Activated CD4-positive, alpha-beta T cell treated with anti-CD3 and anti-CD28 coated beads for 48 hours (primary cell): ENCODE data around the gene ADGRD2.
"Not testable (repeated sequence)": the region's sequence is repeated elsewhere in the genome, so short reads cannot be mapped to it uniquely, and the experiment has no call there.

Source experiments
- DNase-seq: peaks from one replicate; pipeline ENCODE4 v3.0.0-alpha.2; 2020

ADGRD2 gene, protein sequence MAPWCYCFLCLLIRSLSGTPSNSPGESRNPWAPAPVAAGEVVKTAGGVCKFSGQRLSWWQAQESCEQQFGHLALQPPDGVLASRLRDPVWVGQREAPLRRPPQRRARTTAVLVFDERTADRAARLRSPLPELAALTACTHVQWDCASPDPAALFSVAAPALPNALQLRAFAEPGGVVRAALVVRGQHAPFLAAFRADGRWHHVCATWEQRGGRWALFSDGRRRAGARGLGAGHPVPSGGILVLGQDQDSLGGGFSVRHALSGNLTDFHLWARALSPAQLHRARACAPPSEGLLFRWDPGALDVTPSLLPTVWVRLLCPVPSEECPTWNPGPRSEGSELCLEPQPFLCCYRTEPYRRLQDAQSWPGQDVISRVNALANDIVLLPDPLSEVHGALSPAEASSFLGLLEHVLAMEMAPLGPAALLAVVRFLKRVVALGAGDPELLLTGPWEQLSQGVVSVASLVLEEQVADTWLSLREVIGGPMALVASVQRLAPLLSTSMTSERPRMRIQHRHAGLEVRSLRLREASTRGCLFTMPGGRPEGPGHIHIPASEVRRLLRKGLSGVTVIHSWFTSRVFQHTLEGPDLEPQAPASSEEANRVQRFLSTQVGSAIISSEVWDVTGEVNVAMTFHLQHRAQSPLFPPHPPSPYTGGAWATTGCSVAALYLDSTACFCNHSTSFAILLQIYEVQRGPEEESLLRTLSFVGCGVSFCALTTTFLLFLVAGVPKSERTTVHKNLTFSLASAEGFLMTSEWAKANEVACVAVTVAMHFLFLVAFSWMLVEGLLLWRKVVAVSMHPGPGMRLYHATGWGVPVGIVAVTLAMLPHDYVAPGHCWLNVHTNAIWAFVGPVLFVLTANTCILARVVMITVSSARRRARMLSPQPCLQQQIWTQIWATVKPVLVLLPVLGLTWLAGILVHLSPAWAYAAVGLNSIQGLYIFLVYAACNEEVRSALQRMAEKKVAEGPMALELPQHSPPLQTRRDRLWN

DNA sequence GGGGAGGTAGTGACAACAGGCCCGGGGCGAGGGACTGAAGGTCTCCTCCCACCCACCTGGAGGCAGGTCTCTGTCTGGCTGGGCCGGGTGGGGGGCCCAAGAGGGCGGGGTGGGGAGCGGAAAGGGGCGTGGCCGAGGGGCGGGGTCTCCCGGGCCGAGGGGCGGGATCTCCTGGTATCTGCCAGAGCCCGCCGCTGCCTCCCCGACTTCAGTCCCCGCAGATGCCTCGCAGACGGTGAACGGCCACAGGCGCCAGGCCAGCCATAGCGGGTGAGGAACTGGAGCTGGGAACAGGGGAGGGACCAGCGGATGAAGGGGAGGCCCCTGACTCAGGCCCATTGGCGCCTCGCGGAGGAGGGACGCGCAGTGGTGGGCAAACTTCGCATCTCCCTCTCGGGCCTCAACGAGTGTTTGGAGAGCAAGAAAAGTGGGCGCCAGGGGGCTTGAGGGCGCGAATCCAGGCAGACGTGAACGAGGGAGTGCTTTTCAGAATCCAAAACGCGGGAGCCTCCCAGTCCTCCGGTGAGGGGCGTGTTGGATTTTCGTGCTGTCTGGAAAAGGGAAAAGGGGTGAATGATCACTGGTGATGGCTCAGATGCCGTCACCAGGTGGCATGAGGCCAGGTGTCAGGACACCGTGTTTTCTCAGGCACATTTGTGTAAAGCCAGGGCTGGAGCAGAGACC is at the start of gene ADGRD2:
TSS of gene ADGRD2 (plus strand) at position 211 of the 684 bp plus-strand sequence. CDS start 1,216 bp downstream, outside the sequence.
- peak; percentile 24 for DNase-seq

DNA sequence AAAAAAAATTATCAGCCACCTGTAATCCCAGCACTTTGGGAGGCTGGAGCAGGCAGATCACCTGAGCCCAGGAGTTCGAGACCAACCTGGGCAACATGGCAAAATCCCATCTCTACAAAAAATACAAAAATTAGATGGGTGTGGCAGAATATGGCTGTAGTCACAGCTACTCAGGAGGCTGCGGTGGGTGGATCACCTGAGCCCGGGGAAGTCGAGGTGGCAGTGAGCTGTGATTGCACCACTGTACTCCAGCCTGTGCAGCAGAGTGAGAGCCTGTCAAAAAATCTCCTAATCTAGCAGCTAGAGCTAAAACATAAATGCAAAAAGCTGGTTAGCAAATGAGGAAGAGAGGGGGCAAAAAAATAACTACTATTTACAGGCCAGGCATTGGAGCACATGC is 47.0 kb upstream of the ADGRD2 start:
- no peak for DNase-seq

- DNase-seq: no peak
Observed at GRCh38 chr9:124409410-124409809, 40.8 kb upstream of the ADGRD2 start.

DNA sequence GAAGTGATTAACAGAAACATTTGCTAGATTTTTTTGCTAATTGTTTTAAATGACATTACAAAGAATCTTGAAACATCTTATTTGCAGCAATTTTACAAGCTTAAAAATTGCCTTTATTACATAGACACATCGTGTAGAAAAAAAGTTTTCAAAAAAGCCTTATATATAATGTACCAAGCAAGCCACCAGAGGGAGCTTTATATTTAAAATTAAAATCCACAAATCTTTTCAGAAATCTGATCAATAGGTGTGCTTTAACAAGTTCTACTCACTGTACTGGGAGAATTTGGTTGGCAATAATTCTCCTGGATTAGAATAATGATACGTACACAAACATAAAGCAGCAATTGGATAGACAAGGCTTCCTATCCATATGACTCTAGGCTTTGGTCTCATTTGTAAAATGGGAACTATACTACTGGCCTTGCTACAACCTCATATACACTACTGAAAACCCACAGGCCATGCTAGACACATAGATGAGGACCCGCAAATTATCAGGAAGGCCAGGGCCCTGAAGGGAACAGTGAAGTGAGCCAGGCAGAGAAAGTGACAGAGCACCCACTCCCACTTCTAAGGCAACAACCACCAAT is 39.8 kb upstream of the ADGRD2 start:
- no peak for DNase-seq

DNA sequence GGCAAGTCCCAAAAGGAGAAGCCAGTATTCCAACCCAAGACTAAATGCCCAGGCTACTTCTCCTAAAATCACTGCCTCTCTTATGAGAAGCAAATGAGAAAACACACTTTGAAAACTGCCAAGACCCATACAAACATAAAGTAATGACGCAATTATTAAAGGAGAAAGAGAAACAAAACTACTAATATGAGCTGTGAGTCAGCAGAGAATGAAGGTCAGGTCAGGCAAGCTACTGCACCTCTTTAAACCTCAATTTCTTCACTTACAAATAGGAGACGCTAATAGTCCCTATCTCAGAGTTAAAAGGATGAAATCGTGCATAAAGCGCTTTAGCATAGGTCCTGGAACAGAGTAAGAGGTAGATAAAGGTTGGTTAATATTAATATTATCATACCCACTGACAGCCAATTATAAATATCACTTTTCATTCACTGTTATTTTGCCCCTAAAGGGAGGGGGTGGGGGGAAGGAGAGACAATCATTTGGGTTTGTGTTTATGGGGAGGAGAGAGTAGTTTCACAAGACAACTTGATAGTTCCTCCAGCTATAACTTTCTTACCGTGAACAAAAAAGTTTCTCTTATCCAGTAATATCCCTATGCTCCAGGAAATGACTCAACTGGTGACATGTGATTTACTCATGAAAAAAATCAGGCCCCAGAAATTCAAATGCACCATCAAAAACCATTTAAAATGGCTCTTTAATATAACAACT is 38.6 kb upstream of the ADGRD2 start:
- no peak for DNase-seq

- no peak for DNase-seq
Observed at GRCh38 chr9:124412228-124412575, 38.0 kb upstream of the ADGRD2 start.

GRCh38 chr9:124414612-124415011 is 35.6 kb upstream of the ADGRD2 start:
- no peak for DNase-seq

- DNase-seq: peak; percentile 99
Observed at GRCh38 chr9:124415102-124415851, 35.0 kb upstream of the ADGRD2 start, which contains the start of gene PSMB7. Gene PSMB7 (minus strand): TSS chr9:124415442. CDS start chr9:124415425, 17 bp downstream.

DNA sequence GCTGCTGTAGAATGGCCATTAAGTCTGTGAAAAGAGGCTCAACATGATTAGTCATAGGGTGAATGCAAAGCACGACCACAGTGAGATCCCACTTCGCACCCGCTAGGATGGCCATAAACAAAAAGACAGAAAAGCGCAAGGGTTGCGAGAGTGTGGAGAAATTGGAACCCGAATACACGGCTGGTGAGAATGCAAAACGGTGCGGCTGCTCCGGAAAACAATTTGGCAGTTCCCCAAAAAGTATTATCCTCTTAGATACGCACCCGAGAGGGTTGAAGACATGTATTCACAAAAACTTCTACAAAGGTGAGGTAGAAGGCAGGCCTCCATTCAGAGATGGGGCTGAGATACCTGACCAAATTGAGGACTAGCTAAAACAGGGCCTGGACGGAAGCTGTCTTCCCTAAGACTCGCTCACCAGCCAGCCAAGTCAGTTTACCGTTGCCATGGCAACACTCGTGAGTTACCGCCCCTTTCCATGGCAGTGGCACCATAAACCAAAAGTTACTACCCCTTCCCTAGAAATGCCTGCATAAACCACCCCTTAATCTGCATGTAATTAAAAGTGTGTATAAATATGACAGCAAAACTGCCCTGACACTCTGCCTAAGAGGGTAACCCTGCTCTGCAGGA is 34.3 kb upstream of the ADGRD2 start:
- DNase-seq: no peak

DNA sequence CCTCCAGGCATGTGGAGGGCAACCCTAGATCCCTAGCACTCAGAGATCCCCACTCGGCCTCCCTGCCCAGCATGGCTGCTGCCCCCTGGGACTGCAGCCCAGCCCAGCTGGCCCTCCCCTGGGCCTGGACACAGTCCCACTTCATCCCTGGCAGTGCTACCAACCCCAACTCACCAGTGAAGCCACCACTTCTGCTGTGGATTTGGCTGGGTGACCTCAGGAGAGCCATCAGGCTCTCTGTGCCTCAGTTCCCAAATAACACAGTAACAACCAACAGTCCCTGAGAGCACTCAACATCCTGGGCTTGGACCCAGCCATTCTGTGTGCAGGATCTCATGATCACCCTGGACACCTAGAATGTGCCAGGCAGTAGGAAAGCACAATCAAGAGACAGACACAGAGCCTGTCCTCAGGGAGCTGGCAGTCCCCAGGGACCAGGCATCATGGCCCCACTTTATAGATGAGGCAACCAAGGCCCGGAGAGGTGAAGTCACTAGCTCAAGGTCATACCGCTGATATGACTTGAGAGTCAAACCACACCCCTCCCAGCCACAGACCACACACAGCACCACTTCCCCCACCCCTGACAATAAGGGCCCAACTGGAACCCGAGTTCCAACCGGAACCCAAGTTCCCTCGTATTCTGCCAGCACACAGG is 30.3 kb upstream of the ADGRD2 start:
- no peak for DNase-seq

DNA sequence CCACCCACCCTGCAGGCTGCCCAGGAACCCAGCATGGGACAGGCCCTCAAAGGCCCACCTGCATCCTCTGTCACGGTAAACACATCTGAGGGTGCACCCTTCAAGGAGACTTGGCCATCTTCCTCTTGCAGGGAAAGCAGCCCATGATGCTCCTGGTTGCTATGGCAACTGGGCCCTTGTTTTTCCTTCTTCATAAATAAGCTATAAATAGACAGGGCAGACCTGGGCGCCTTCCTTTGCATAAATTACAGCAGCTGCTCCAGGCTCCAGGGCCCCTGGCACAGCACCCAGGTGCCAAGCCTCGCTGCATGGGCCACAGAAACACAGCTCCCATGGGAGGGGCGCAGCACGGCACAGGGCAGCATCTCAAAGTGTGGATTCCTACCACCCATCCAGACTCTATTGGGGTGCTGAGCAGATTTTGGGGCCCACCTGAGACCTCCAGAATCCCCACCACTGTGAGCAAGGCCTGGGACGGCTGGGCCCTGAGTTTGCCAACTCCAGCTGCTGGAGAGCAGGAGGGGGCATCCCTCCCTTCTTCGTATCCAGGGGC is 29.2 kb upstream of the ADGRD2 start:
- DNase-seq: no peak

- no peak for DNase-seq
Observed at GRCh38 chr9:124423155-124423554, 27.1 kb upstream of the ADGRD2 start.

DNA sequence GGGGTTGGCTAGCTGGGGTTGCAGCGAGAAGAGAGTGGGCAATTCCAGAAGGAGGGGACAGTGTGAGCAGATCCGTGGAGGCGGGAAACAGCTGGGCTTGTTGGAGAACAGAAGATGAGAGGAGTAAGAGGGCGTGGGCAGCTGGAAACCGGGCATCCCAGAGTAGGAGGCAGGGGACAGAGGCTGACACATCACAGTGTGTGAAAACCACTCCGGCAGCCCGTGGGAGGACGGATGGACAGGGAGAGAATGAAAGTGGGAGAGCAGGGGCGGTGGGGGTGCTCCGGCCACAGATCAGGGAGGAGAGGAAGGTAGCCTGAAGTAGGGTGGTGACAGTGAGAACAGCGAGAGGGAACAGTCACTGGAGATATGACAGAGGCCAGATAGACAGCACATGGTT is 26.7 kb upstream of the ADGRD2 start:
- DNase-seq: no peak

DNA sequence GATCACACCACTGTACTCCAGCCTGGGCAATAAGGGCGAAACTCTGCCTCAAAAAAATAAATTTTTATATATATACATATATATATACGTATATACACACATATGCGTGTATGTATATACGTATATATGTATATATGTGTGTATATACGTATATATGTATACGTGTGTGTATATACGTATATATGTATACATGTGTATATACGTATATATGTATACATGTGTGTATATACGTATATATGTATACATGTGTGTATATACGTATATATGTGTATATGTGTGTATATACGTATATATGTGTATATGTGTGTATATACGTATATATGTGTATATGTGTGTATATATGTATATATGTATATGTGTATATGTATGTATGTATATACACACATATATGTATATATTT is 24.5 kb upstream of the ADGRD2 start:
- not testable (repeated sequence) for DNase-seq

DNA sequence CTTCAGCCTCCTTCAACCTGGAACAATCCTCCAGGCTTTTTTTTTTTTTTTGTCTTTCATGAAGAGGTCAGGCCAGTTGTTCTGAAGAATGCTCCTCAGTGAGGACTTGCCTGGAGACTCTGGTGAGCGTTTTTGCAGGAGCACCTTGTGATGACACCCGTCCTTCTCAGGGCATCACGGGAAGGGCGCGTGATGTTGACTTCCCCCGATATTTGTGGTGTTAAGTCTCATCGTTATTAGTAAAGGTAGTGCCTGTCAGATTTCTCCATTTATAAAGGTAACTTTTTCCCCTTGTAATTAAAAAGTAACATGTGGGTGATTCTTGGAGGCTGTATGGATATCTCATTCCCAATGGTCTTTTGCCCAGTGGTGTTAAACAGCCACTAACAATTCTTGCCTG is 23.9 kb upstream of the ADGRD2 start:
- no peak for DNase-seq

DNA sequence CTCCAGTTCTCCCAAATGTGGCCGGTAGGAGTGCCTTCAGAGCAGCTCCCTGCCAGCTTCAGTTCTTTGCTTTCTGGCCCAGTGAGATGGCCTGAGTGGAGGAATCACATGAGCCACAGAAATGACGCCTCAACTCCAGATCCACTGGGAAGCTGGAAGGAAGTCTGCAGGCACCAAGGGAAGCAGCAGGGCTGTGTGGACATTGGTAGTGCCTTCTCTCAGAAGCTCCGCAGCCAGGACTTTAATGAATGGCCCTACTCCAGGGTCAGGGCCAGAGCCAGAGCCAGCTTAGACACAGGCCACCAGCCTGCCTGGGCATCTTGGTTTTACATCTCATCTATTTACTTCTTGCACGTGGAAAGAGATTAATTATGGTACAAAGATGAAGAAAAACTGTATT is 23.0 kb upstream of the ADGRD2 start:
- no peak for DNase-seq

DNA sequence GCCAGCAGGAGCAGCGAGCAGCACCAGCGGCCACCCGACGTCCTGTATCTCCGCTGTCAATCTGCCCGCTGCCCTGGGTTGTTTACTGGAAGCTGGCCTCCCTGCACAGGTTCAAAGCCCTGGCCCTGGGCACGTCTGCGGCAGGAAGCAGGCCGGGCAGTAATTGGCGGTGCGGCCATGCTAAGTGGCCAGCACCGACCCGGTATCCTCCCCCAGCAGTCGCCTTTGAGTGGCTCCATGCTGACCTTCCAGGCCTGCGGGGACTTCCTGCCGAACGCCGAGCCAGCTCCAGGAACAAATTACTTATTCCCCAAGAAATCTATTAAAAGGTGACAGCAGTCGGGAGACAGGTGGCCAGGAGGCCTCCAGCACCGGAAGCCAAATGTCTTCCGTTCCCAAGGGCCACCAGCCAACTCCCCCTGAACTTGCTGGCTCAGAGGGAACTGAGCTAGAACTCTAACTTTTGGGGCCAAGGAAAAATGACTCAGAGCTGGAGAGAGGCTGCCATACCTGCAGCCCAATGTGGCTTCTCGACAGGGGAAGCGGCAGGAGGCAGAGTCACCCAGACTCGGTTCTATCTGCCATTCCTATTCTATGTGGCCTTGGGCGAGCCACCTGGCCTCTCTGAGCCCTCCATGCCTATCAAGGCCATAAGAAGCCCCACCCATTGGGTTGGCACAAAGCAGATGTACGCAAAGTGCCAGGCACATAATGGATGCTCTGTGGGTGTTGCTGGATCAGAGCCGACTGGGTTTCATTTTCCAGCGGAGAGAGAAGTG is 21.3 kb upstream of the ADGRD2 start:
- no peak for DNase-seq

GRCh38 chr9:124429530-124429867 is 20.8 kb upstream of the ADGRD2 start:
- no peak for DNase-seq

- no peak for DNase-seq
Observed at GRCh38 chr9:124436320-124436719, 13.9 kb upstream of the ADGRD2 start.
